Keratinocyte (primary cell): ENCODE data around the gene TTC39C. TPM values are rescaled to one million over a fixed set of nuclear protein-coding genes. Genes with fewer than 3 reads are reported as not detected.

Source experiments
- DNase-seq: peaks from one replicate; pipeline ENCODE4 v3.0.0-alpha.2; 2011; ENCODE audit warnings: low read depth, missing footprints, low spot score
- FAIRE-seq: peaks from 2 replicates; lab custom pipeline; 2011; peaks lifted over from hg19 to GRCh38; lab: Jason Lieb, UNC
- H2AFZ ChIP-seq: 2 replicates; pipeline ENCODE4 v1.6.0; 2012; ENCODE audit warnings: low read length, control low read depth, inconsistent platforms; ENCODE audit not compliant: control insufficient read depth
- H3K27ac ChIP-seq: 2 replicates; pipeline ENCODE4 v1.5.1; 2011; ENCODE audit warnings: low read length; ENCODE audit not compliant: control insufficient read depth, insufficient read depth
- H3K27me3 ChIP-seq: 3 replicates; pipeline ENCODE4 v1.6.0; 2011; ENCODE audit warnings: low read length; ENCODE audit not compliant: control insufficient read depth, insufficient read depth; ENCODE audit errors: extremely low read depth
- H3K36me3 ChIP-seq, 2 experiments: 2 replicates in 1 of 2; 3 replicates in 1 of 2; pipeline ENCODE4 v1.5.1; 2011; ENCODE audit warnings: low read length in 2 of 2, mild to moderate bottlenecking in 1 of 2; ENCODE audit not compliant: control insufficient read depth in 2 of 2, insufficient read depth in 2 of 2; ENCODE audit errors: extremely low read depth in 1 of 2
- H3K4me1 ChIP-seq: 3 replicates; pipeline ENCODE4 v1.5.1; 2011; ENCODE audit warnings: low read length; ENCODE audit not compliant: control insufficient read depth, insufficient read depth; ENCODE audit errors: extremely low read depth
- H3K4me2 ChIP-seq: 3 replicates; pipeline ENCODE4 v1.6.0; 2011; ENCODE audit warnings: low read depth, low read length; ENCODE audit not compliant: control insufficient read depth, insufficient read depth; ENCODE audit errors: extremely low read depth
- H3K4me3 ChIP-seq, 3 experiments: fragments of 200-600 bp in 1 of 3; sonication (generic) in 1 of 3; 2 replicates in 2 of 3; 3 replicates in 1 of 3; pipeline ENCODE4 v1.5.1; 2011 to 2016; ENCODE audit warnings: low read length in 3 of 3, mild to moderate bottlenecking in 3 of 3, control low read depth in 2 of 3, inconsistent platforms in 1 of 3, low read depth in 1 of 3, mixed read lengths in 1 of 3, mixed run types in 1 of 3, moderate library complexity in 1 of 3; ENCODE audit not compliant: control insufficient read depth in 2 of 3, insufficient read depth in 2 of 3; ENCODE audit errors: extremely low read depth in 1 of 3
- H3K79me2 ChIP-seq: 2 replicates; pipeline ENCODE4 v1.6.0; 2012; ENCODE audit warnings: low read length; ENCODE audit not compliant: control insufficient read depth, insufficient read depth
- H3K9ac ChIP-seq: 3 replicates; pipeline ENCODE4 v1.6.0; 2011; ENCODE audit warnings: low read length; ENCODE audit not compliant: control insufficient read depth, insufficient read depth; ENCODE audit errors: extremely low read depth
- H3K9me1 ChIP-seq: 3 replicates; pipeline ENCODE4 v1.6.0; 2011; ENCODE audit warnings: low read length; ENCODE audit not compliant: control insufficient read depth, insufficient read depth; ENCODE audit errors: extremely low read depth
- H3K9me3 ChIP-seq: 2 replicates; pipeline ENCODE4 v1.5.1; 2012; ENCODE audit warnings: low read depth, low read length; ENCODE audit not compliant: control insufficient read depth
- H4K20me1 ChIP-seq: 3 replicates; pipeline ENCODE4 v1.6.0; 2011; ENCODE audit warnings: low read length; ENCODE audit not compliant: control insufficient read depth, insufficient read depth; ENCODE audit errors: extremely low read depth
- CTCF ChIP-seq, 3 experiments: IDR thresholded peaks in 1 of 3; conservative IDR thresholded peaks in 1 of 3; optimal IDR thresholded peaks in 1 of 3; 2 replicates in 2 of 3; 3 replicates in 1 of 3; pipeline versions ENCODE3 to v1.5.1; 2011; ENCODE audit warnings: low read length in 3 of 3, mild to moderate bottlenecking in 3 of 3, moderate library complexity in 2 of 3, control low read depth in 1 of 3, inconsistent platforms in 1 of 3; ENCODE audit not compliant: insufficient read depth in 2 of 3; ENCODE audit errors: extremely low read depth in 1 of 3
- EZH2 ChIP-seq: IDR thresholded peaks from one replicate; pipeline ENCODE4 v1.6.1; 2012; ENCODE audit warnings: inconsistent platforms, mild to moderate bottlenecking, low read length, moderate library complexity
- dilution Hi-C: fragments of 300-500 bp; cut with MboI; formaldehyde crosslinking; loops from one replicate; pipeline ENCODE4 v1.7.0; 2020; ENCODE audit warnings: low sequenced_read_pairs; ENCODE audit not compliant: extremely low pct_ligation_motif_present
- polyA plus RNA-seq, 5 experiments: library from polyadenylated mRNA; depleted of rRNA in 3 of 5; stranded (reverse) in 3 of 5; stranded (forward) in 1 of 5; unstranded in 1 of 5; fragments of >200 nt; gene quantifications; 1 replicate in 1 of 5; 2 replicates in 3 of 5; 3 replicates in 1 of 5; pipeline versions ENCODE4 v1.2.1 to v1.2.3, GENCODE V29; 2011 to 2012; ENCODE audit warnings: missing spikeins in 2 of 5, low read depth in 1 of 5, low replicate concordance in 1 of 5

TTC39C gene
- polyA plus RNA-seq, 1 donor (not counting 4 experiments of a cell fraction or from before 2014, with no cell fraction given): 26.8 TPM

- no peak for TF ChIP-seq CTCF (optimal IDR thresholded peaks at IDR 0.05 in 1 of 3, IDR thresholded peaks at IDR 0.05 in 1 of 3, conservative IDR thresholded peaks at IDR 0.05 in 1 of 3; ENCODE audit: extremely low read depth in 1 of 3, insufficient read depth in 2 of 3, low read length in 3 of 3)
- no peak for TF ChIP-seq EZH2
- H3K79me2 ChIP-seq: no peaks in the 10 kb centered on the region
- H3K27me3 ChIP-seq: no peaks in the 10 kb centered on the region
- no peak overlapping the region for H3K4me3 ChIP-seq
- no peaks in the 10 kb centered on the region for H3K9me3 ChIP-seq
- H3K4me1 ChIP-seq: no peaks in the 10 kb centered on the region
- H3K27ac ChIP-seq: no peak overlapping the region
- peak overlapping the region; percentile 6 for H3K4me2 ChIP-seq
- DNase-seq: no peak
- H3K9me1 ChIP-seq: no peaks in the 10 kb centered on the region
- dilution Hi-C loops: no loop called here
- no peak overlapping the region for H3K9ac ChIP-seq
- FAIRE-seq: peak; percentile 73
- H3K36me3 ChIP-seq: no peaks in the 10 kb centered on the region
- no peaks in the 10 kb centered on the region for H4K20me1 ChIP-seq
- H2AFZ ChIP-seq: no peak overlapping the region
Observed at GRCh38 chr18:23972453-23972852, 42.1 kb upstream of the TTC39C start.

DNA sequence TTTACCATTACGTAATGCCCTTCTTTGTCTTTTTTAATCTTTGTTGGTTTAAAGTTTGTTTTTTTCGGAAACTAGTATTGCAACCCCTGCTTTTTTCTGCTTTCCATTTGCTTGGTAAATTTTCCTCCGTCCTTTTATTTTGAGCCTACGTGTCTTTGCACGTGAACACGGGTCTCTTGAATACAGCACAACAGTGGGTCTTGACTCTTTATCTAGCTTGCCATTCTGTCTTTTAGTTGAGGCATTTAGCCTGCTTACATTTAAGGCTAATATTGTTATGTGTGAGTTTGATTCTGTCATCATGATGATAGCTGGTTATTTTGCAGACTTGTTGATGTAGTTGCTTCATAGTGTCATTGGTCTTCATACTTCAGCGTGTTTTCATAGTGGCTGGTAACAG, 37.5 kb upstream of the TTC39C start:
- H3K79me2 ChIP-seq: no peaks in the 10 kb centered on the region
- dilution Hi-C loops: no loop called here
- no peak overlapping the region for H3K27ac ChIP-seq
- H2AFZ ChIP-seq: no peak overlapping the region
- H3K36me3 ChIP-seq: no peaks in the 10 kb centered on the region
- TF ChIP-seq CTCF (optimal IDR thresholded peaks at IDR 0.05 in 1 of 3, IDR thresholded peaks at IDR 0.05 in 1 of 3, conservative IDR thresholded peaks at IDR 0.05 in 1 of 3; ENCODE audit: extremely low read depth in 1 of 3, insufficient read depth in 2 of 3, low read length in 3 of 3) (no peak), EZH2 (no peak)
- no peaks in the 10 kb centered on the region for H3K9me1 ChIP-seq
- H3K9me3 ChIP-seq: no peaks in the 10 kb centered on the region
- no peak overlapping the region for H3K4me2 ChIP-seq
- H3K4me3 ChIP-seq: no peak overlapping the region
- H3K4me1 ChIP-seq: no peaks in the 10 kb centered on the region
- FAIRE-seq (no peak), DNase-seq (no peak)
- peaks cover 12% of the 10 kb centered on the region for H3K27me3 ChIP-seq
- no peaks in the 10 kb centered on the region for H4K20me1 ChIP-seq
- no peak overlapping the region for H3K9ac ChIP-seq
